ENCODE results near the gene RNF187. TPM values are rescaled to one million over a fixed set of nuclear protein-coding genes. Genes with fewer than 3 reads are reported as not detected.

Gene RNF187
- total RNA-seq, 1 experiment from 2014 or later: 141 TPM

DNA sequence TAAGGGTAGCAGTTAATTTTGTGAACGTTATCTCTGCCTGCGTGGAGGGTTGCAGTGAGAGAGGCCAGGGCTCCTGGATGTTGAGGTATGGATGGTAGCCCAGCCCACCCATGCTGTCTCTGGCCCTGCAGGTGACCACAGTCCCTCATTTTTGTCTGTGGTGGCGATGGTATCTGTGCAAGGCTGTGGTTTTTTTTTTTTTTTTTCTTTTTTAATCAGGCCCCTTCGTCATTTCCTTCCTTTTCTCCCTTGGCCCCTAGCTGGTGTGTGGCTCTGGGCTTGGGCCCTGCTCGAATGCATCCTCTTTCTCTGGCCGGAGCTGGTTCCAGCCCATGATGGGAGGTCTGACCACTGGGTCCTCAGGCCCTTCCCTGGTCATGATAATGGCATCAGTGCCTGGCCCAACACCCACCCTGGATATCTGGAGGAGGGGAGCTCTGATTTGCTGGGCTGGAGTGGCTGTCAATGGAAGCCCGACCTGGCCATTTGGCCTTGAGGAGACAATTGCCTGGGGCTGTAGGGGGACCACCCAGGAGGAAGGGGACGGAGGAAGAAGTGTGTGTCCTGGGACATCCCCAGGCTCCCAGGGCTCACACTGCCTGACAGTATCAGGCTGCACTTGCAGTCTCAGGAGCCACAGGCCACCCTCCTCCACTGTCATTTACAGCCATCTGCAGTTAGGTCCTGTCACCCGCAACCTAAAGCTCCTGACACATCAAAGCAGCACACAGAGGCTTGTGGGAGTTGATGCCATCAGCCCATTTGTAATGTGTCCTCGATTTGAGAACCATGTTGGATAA lies 8.1 kb upstream of the RNF187 start:
- ATAC-seq (peak; percentile 55), DNase-seq (ENCODE audit: low spot score) (peak; percentile 69)
- H3K9me3 Mint-ChIP-seq: no peaks in the 10 kb centered on the region
- ChIA-PET CTCF (interaction anchor here (0.6 to 1.8 kb wide), 3 partner anchors 36 to 263 kb away, joined by 3 to 6 read pairs (median 4); no protein-coding TSS in a partner anchor), POLR2A (interaction anchor here (0.6 to 2.0 kb wide), 5 partner anchors 9 to 368 kb away, joined by 3 to 11 read pairs (median 4); a partner anchor contains a TSS)
- peaks cover 58% of the 10 kb centered on the region for H3K4me1 Mint-ChIP-seq
- peaks cover 11% of the 10 kb centered on the region for H3K27me3 Mint-ChIP-seq (ENCODE audit: low read depth)
- H3K36me3 Mint-ChIP-seq: no peaks in the 10 kb centered on the region
- H3K27ac Mint-ChIP-seq: peak overlapping the region; percentile 96
- H3K4me3 Mint-ChIP-seq: peak overlapping the region; percentile 38
- TF ChIP-seq MXD4 (CRISPR knock-in tag; IDR thresholded peaks at IDR 0.05; ENCODE audit: borderline replicate concordance) (no peak), ZNF423 (CRISPR knock-in tag; IDR thresholded peaks at IDR 0.05) (no peak), MYBL2 (CRISPR knock-in tag; IDR thresholded peaks at IDR 0.05) (no peak), NFYB (CRISPR knock-in tag; conservative IDR thresholded peaks at IDR 0.05; ENCODE audit: low read depth) (no peak)
- TF ChIP-seq, protein P1, sequence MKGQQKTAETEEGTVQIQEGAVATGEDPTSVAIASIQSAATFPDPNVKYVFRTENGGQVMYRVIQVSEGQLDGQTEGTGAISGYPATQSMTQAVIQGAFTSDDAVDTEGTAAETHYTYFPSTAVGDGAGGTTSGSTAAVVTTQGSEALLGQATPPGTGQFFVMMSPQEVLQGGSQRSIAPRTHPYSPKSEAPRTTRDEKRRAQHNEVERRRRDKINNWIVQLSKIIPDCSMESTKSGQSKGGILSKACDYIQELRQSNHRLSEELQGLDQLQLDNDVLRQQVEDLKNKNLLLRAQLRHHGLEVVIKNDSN (CRISPR knock-in tag; IDR thresholded peaks at IDR 0.05): 0 out of 2 replicates have a peak, but pooled peaks have one; percentile 24
- TF ChIP-seq, protein P2, sequence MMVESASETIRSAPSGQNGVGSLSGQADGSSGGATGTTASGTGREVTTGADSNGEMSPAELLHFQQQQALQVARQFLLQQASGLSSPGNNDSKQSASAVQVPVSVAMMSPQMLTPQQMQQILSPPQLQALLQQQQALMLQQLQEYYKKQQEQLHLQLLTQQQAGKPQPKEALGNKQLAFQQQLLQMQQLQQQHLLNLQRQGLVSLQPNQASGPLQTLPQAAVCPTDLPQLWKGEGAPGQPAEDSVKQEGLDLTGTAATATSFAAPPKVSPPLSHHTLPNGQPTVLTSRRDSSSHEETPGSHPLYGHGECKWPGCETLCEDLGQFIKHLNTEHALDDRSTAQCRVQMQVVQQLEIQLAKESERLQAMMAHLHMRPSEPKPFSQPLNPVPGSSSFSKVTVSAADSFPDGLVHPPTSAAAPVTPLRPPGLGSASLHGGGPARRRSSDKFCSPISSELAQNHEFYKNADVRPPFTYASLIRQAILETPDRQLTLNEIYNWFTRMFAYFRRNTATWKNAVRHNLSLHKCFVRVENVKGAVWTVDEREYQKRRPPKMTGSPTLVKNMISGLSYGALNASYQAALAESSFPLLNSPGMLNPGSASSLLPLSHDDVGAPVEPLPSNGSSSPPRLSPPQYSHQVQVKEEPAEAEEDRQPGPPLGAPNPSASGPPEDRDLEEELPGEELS (CRISPR knock-in tag; IDR thresholded peaks at IDR 0.05): no peak

DNA sequence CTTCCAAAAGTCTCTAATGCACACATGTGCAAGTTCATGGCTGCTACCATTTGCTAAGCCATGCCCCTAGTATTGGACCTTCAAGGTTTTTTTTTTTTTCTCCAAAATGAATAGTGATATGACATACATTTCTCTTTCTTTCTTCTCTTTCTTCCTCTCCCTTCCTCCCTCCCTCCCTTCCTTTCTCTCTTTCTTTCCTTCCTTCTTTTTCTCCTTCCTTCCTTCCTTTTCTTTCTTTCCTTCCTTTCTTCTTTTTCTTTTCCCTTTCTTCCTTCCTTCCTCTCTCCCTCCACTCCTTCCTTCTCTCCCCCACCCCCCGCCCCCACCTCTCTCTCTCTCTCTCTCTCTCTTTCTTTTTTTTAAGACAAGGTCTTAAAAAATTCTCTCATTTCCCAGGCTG lies 3.4 kb upstream of the RNF187 start:
- Mint-ChIP-seq H3K27ac (no peak overlapping the region), H3K4me3 (no peak overlapping the region), H3K4me1 (peaks cover 25% of the 10 kb centered on the region), H3K27me3 (ENCODE audit: low read depth) (no peaks in the 10 kb centered on the region; the same call in 1 of the 2 replicates), H3K9me3 (no peaks in the 10 kb centered on the region), H3K36me3 (no peaks in the 10 kb centered on the region)
- ChIA-PET CTCF (interaction anchor here (0.7 kb wide), 1 partner anchor 209 kb away, joined by 5 read pairs; no protein-coding TSS in a partner anchor), POLR2A (interaction anchor here (1.1 kb wide), 1 partner anchor 27 kb away, joined by 6 read pairs; no protein-coding TSS in a partner anchor)
- DNase-seq (ENCODE audit: low spot score) (no peak), ATAC-seq (no peak)
- TF ChIP-seq, protein P3, sequence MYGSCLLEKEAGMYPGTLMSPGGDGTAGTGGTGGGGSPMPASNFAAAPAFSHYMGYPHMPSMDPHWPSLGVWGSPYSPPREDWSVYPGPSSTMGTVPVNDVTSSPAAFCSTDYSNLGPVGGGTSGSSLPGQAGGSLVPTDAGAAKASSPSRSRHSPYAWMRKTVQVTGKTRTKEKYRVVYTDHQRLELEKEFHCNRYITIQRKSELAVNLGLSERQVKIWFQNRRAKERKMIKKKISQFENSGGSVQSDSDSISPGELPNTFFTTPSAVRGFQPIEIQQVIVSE (CRISPR knock-in tag; IDR thresholded peaks at IDR 0.05; ENCODE audit: borderline replicate concordance): no peak
- TF ChIP-seq HMGA2 (CRISPR knock-in tag; IDR thresholded peaks at IDR 0.05): no peak
- TF ChIP-seq ZNF138 (CRISPR knock-in tag; conservative IDR thresholded peaks at IDR 0.05): no peak
- TF ChIP-seq, protein P2 (CRISPR knock-in tag; IDR thresholded peaks at IDR 0.05): no peak
- TF ChIP-seq OVOL2 (CRISPR knock-in tag; IDR thresholded peaks at IDR 0.05; ENCODE audit: borderline replicate concordance): no peak
- TF ChIP-seq RORB (CRISPR knock-in tag; IDR thresholded peaks at IDR 0.05): no peak
- TF ChIP-seq NFYB (CRISPR knock-in tag; conservative IDR thresholded peaks at IDR 0.05; ENCODE audit: low read depth): no peak
- TF ChIP-seq FOXP1 (CRISPR knock-in tag; IDR thresholded peaks at IDR 0.05; ENCODE audit: borderline replicate concordance): no peak

DNA sequence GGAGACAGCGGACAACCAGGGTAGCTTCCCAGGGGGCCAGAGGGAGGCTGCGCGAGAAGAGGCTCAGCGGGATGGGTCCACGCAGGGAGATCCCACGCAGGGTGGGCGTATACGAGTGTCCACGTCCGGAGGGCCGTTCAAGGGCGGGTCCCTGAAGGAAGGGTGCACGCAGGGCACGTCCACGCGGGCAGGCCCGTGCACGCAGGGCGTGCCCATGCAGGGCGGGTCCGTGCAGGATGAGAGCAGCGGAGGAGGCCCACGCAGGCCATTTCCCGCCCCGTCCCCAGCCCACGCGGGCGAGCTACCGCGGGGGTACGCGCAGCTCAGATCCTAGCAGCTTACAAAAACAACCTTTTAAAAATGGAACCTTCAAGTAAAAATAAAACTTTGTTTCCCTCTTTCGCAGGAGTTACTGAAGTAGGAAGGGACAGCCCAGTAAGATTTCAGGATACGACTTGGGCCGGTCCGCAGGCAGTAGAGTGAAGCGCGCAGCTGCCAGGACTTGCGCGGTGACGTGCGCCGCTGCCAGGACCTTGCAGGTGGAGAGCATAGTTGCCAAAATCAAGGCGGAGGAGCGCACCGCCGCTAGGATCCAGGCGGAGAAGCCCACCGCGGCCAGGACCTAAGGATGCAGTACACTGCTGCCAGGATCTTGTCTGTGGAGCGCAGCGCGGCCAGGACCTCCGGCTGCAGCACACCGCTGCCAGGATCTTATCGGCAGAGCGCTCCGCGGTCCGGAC lies 416 bp upstream of the RNF187 start:
- CTCF ChIA-PET: interaction anchor here (0.6 to 1.4 kb wide), 7 partner anchors 15 to 1362 kb away, joined by 3 to 8 read pairs (median 5); partner anchors contain the start of gene TRIM11
- H3K9me3 Mint-ChIP-seq: no peaks in the 10 kb centered on the region
- DNase-seq (ENCODE audit: low spot score): peak; percentile 92
- H3K4me3 Mint-ChIP-seq: peak overlapping the region; percentile 95
- peaks cover 20% of the 10 kb centered on the region for H3K36me3 Mint-ChIP-seq
- H3K4me1 Mint-ChIP-seq: peaks cover 5% of the 10 kb centered on the region; the same call in 1 of the 2 replicates
- H3K27ac Mint-ChIP-seq: peak overlapping the region; percentile 100
- no peaks in the 10 kb centered on the region; the same call in 1 of the 2 replicates for H3K27me3 Mint-ChIP-seq (ENCODE audit: low read depth)
- peak; percentile 91 for ATAC-seq
- POLR2A ChIA-PET: interaction anchor here (0.6 to 1.6 kb wide), 5 partner anchors 9 to 29 kb away, joined by 5 to 19 read pairs (median 7); a partner anchor contains a TSS
- TF ChIP-seq ZNF317 (CRISPR knock-in tag; IDR thresholded peaks at IDR 0.05; ENCODE audit: borderline replicate concordance, low read depth): no peak
- TF ChIP-seq, protein P4, sequence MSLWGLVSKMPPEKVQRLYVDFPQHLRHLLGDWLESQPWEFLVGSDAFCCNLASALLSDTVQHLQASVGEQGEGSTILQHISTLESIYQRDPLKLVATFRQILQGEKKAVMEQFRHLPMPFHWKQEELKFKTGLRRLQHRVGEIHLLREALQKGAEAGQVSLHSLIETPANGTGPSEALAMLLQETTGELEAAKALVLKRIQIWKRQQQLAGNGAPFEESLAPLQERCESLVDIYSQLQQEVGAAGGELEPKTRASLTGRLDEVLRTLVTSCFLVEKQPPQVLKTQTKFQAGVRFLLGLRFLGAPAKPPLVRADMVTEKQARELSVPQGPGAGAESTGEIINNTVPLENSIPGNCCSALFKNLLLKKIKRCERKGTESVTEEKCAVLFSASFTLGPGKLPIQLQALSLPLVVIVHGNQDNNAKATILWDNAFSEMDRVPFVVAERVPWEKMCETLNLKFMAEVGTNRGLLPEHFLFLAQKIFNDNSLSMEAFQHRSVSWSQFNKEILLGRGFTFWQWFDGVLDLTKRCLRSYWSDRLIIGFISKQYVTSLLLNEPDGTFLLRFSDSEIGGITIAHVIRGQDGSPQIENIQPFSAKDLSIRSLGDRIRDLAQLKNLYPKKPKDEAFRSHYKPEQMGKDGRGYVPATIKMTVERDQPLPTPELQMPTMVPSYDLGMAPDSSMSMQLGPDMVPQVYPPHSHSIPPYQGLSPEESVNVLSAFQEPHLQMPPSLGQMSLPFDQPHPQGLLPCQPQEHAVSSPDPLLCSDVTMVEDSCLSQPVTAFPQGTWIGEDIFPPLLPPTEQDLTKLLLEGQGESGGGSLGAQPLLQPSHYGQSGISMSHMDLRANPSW (CRISPR knock-in tag; conservative IDR thresholded peaks at IDR 0.05; ENCODE audit: low read depth): no peak
- TF ChIP-seq NFE2L1 (CRISPR knock-in tag; IDR thresholded peaks at IDR 0.05): peak; percentile 93
- TF ChIP-seq, protein P5, sequence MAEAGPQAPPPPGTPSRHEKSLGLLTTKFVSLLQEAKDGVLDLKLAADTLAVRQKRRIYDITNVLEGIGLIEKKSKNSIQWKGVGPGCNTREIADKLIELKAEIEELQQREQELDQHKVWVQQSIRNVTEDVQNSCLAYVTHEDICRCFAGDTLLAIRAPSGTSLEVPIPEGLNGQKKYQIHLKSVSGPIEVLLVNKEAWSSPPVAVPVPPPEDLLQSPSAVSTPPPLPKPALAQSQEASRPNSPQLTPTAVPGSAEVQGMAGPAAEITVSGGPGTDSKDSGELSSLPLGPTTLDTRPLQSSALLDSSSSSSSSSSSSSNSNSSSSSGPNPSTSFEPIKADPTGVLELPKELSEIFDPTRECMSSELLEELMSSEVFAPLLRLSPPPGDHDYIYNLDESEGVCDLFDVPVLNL (CRISPR knock-in tag; IDR thresholded peaks at IDR 0.05; ENCODE audit: borderline replicate concordance, low read depth): peak; percentile 67; the same call in 1 of the 2 replicates
- no peak; the same call in 1 of the 2 replicates for TF ChIP-seq ATF1 (CRISPR knock-in tag; IDR thresholded peaks at IDR 0.05)

Measured in WTC11 (cell line).